Heart left ventricle (tissue), 13 donors: ENCODE data around the gene NCAPD2.

ENCODE experiments used
- CTCF ChIP-seq, 12 donors: fragments of 200-600 bp; sonication (generic) in 4 of 12; IDR thresholded peaks; one replicate each; pipeline versions ENCODE4 v1.5.0 to v1.8.0; 2018 to 2022; ENCODE audit warnings: antibody characterized with exemption in 12 of 12, mild to moderate bottlenecking in 5 of 12
- POLR2A ChIP-seq, 2 donors: fragments of 450-650 bp; IDR thresholded peaks; one replicate each; pipeline ENCODE4 v1.6.1; 2017; ENCODE audit warnings: antibody characterized with exemption in 2 of 2, mild to moderate bottlenecking in 2 of 2, moderate library complexity in 2 of 2
- donor health status: ischemic (EF 13 %, LVEDD 7.1; RV severe dilation, severe dysfunction).
- donor health status: DM: no; HTN: yes; CAD: no.
- donor health status: DM: no; HTN: no; CAD: no.
- donor health status: ischemic (EF 25% LVEDD 6.9; RV normal size, moderate dysfunction).
- donor health status: ischemic (EF 25% LVEDD 5.7; RV mildly dilated, moderate dysfunction).
- donor health status: ischemic (EF 35%, LVEDD 5.7; RV mildly dilated, moderate dysfunction).
- donor health status: nonischemic (EF 11% LVEDD 7.7; RV severe dilation, severe dysfunction).
- donor health status: DM: yes; HTN: yes; CAD: no.
- donor health status: PGD.
- donor health status: ischemic (EF 29% LVEDD 5.4; RV normal size, mild dysfunction).
- donor health status: nonischemic (EF 23%, LVEDD 6.1; RV moderate dilation, normal function).

DNA sequence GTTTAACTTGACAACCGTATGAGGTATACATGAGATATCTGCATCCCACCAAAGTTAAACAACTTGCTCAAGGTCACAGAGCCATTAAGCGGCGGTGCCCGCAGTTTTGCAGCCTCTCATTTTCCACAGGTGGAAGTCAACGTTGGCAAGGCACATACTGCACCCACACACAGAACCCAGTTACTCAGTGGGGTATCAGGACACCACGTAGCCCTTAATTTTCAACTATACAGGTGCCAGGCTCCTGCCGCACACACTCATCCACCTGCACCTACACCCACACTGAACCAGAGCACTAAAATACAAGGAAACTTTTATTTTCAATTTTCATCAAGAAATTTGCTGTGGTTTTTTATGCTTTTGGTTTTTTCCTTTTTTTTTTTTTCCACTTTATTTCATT lies 75.9 kb downstream of the NCAPD2 start:
- TF ChIP-seq CTCF (IDR thresholded peaks at IDR 0.05) (no peak), POLR2A (IDR thresholded peaks at IDR 0.05) (no peak)
